ENCODE results near the gene RC3H1.
A peak's percentile ranks its signal among the peaks of the same experiment; 100 is the strongest.

Gene RC3H1

DNA sequence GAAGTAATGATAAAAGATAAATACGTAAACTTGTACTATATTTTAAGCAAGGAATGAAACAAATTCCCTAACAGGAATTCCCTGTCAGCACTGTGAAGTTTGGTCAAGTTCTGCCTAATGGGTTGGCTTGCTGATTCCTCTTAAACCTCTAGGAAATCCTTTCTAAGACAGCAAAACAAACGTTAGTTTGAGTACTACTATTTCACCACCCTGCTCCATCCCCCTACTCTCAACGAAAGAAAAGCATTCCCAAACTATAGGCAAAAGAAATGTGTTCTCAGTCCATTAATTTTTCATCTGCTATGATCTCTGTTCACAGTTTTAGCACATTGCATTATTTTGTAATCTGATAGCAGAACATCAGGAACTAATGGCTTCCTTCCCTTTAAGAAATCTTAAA is 121.2 kb downstream of the RC3H1 start:
- peaks cover 5 to 8% of the 10 kb centered on the region in 2 donors for H3K4me1 Mint-ChIP-seq

DNA sequence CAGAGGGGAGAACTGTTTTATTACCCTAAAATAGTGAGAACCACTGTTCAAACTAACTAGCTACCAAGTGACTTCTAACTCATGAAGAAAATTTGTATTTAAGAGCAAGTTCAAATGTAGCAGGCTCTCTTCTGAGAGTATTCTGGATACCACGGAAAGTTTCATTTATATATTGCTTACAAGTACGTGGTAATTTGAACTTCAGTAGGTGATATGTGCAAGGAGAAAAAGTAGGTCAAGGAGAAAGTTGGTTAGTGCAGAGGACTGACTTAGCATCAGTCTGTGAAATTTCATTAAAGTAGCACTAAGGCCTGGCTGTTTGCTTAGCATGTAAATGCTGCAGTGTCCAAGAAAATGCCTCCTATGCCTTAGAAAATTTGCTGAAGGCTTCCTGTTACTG is 121.7 kb downstream of the RC3H1 start:
- Mint-ChIP-seq H3K9me3 (no peaks in the 10 kb centered on the region), H3K4me3 (no peak overlapping the region), H3K27ac (no peak overlapping the region), H3K36me3 (peaks cover 8 to 14% of the 10 kb centered on the region in 2 donors), H3K27me3 (no peaks in the 10 kb centered on the region), H3K4me1 (peaks cover 5 to 8% of the 10 kb centered on the region in 2 donors)
- no peak for DNase-seq
- no peak for ATAC-seq (replicated peaks)

More for the DNA sequence above, 121.2 kb downstream of the RC3H1 start:
- Mint-ChIP-seq H3K36me3 (peaks cover 10 to 18% of the 10 kb centered on the region in 2 donors), H3K9me3 (no peaks in the 10 kb centered on the region), H3K27ac (no peak overlapping the region), H3K4me3 (no peak overlapping the region), H3K27me3 (no peaks in the 10 kb centered on the region)
- ATAC-seq (replicated peaks) = no peak
- DNase-seq = no peak

DNA sequence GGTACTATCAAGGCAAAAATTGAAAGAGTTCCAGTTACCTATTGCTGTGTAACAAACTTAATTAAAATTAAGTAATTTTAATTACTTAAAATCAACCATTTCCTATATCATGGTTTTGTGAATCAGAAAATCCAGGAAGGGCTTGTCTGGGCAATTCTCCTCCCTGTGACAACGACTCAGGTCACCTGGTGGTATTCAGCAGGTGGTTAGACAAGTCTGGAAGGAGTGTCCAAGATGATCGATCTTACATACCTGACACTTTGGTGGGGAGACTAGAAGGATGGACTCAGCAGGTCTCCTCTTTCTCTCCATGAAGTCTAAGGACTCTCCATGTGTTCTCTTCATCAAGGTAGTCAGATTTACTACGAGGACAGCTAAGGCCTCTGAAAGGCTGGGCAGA is 128.0 kb downstream of the RC3H1 start:
- Mint-ChIP-seq H3K9me3 (no peaks in the 10 kb centered on the region), H3K27ac (no peak overlapping the region), H3K36me3 (peaks cover 23 to 25% of the 10 kb centered on the region in 2 donors), H3K4me1 (peaks cover 0 to 4% of the 10 kb centered on the region in 2 donors), H3K4me3 (no peak overlapping the region), H3K27me3 (no peaks in the 10 kb centered on the region)
- ATAC-seq (replicated peaks) (no peak), DNase-seq (no peak)

DNA sequence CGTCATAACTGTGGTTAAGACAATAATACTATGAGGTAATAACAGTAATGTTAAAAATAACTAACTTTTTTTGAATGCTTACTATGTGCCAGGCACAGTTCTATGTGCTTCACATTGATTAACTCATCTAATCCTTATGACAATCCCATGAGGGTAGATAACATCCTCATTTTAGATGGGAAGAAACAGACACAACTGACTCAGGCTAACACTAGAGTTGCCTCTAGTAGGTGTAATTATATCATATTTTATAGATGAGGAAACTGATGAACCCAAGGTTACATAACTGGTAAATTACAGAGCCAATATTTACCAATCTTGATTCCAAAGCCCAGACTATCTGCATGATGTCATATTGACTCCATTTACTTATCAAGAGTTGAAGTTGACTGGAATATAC is 128.5 kb downstream of the RC3H1 start:
- H3K4me1 Mint-ChIP-seq = peaks cover 0 to 4% of the 10 kb centered on the region in 2 donors
- DNase-seq (no peak), ATAC-seq (replicated peaks) (no peak)
- no peaks in the 10 kb centered on the region for H3K9me3 Mint-ChIP-seq
- H3K27me3 Mint-ChIP-seq = no peaks in the 10 kb centered on the region
- peak overlapping the region; percentile 42 for H3K27ac Mint-ChIP-seq
- peaks cover 24 to 25% of the 10 kb centered on the region in 2 donors for H3K36me3 Mint-ChIP-seq
- H3K4me3 Mint-ChIP-seq = no peak overlapping the region

DNA sequence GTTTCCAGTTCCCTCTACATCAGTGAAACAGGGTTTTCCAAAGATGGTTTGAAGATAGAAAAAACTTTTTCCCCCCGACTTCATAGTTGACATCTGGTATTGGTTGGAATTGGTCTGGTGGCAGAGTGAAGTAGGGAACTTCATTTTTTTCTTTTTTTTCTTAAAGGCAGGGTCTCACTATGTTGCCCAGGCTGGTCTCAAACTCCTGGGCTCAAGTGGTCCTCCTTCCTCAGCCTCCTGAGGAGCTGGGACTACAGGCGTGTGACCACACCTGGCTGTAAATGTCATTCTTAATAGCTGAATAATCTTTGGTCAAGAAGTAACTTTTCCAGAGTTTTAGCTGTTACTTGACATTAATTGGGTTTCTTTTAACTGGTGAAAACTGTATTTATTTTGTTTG is 132.3 kb downstream of the RC3H1 start:
- Mint-ChIP-seq H3K9me3 (no peaks in the 10 kb centered on the region), H3K36me3 (peaks cover 38 to 43% of the 10 kb centered on the region in 2 donors), H3K27ac (peak overlapping the region; percentile 31), H3K4me3 (no peak overlapping the region), H3K27me3 (no peaks in the 10 kb centered on the region), H3K4me1 (peaks cover 4 to 8% of the 10 kb centered on the region in 2 donors)
- DNase-seq = no peak
- no peak for ATAC-seq (replicated peaks)

DNA sequence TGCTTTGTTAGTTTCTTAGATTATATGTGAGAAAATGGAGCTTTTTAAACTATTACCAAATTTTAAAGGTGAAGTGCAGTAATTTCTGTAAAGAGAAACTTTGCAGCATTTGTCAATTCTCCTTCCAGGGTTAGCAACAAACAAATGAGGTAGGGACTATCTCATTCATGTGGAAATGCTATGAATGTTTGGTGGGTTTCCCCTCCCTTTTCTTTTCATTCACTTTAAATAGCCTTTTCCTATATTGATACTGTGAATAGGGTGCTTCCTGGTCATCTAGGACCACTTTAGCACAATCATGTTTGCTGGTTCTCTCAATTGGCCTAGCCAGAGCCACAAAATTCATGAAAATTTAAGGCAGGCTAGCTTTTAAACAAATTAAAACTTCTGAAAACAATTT is 133.4 kb downstream of the RC3H1 start:
- Mint-ChIP-seq H3K27me3 (no peaks in the 10 kb centered on the region), H3K9me3 (no peaks in the 10 kb centered on the region), H3K4me3 (no peak overlapping the region), H3K36me3 (peaks cover 31 to 34% of the 10 kb centered on the region in 2 donors), H3K4me1 (peaks cover 2 to 8% of the 10 kb centered on the region in 2 donors), H3K27ac (no peak overlapping the region)
- ATAC-seq (replicated peaks) (no peak), DNase-seq (no peak)

DNA sequence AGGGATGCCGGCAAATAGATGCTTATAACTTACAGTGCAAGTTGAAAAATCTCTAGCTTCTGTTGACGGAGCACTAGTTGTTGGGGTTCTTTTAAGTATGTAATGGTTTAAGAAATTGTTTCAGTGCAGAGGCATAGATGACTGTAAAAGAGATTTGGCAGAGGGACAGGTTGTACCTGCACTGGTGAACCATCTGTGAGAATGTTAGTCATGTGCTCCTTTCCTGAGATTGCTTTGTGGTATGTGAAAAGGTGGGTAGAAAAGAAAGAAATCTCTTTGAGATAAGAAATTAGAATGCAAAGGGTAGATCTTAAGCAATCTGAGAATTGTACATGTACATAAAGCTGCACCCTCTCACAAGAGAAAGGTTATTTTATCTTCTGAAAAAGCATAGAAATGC is 134.5 kb downstream of the RC3H1 start:
- Mint-ChIP-seq H3K4me3 (no peak overlapping the region), H3K36me3 (peaks cover 31 to 34% of the 10 kb centered on the region in 2 donors), H3K9me3 (no peaks in the 10 kb centered on the region), H3K4me1 (peaks cover 2 to 8% of the 10 kb centered on the region in 2 donors), H3K27me3 (no peaks in the 10 kb centered on the region), H3K27ac (no peak overlapping the region)
- no peak for ATAC-seq (replicated peaks)
- no peak for DNase-seq

DNA sequence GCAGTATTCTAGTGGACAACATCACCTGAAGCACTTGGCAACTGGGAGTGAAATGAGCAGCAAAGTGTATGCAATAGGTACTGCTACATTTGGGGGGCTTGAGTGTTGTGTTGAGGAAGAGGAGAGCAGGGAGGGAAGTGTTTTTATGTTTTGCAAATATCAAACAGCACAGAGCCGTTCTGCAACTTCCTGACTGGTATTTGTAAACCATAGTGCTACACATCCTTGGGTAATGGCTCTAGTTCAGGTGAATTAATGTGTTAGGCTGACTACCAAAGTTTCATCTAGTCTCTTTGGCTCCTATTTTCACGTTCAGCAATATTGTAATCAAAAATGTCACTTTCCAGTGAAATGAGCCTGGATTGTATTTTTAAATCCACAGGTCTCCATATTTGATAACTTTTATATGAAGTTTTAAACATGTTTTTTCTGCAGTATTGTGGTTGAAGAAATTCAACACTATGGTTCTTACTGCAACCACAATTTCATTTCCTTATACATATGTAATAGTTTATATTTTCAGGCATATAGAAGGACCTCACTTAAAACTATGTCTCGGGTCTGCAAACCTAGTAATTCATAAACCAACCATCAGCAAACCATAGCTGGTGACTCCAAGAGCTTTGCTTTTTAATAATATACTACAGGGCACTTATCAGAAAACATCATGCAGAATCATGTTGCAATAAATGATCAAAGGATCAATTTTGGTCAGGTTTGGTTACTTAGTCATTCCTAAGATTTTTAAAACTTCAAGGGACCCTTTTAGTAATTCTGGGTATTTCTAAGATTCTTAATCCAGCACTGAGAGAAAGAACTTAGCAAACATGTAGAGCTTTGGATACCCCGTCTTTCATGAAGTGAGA is 135.2 kb downstream of the RC3H1 start:
- peaks cover 31 to 34% of the 10 kb centered on the region in 2 donors for H3K36me3 Mint-ChIP-seq
- peaks cover 2 to 8% of the 10 kb centered on the region in 2 donors for H3K4me1 Mint-ChIP-seq
- no peaks in the 10 kb centered on the region for H3K27me3 Mint-ChIP-seq
- ATAC-seq (replicated peaks) = no peak
- no peak for DNase-seq
- no peak overlapping the region for H3K27ac Mint-ChIP-seq
- no peak overlapping the region for H3K4me3 Mint-ChIP-seq
- no peaks in the 10 kb centered on the region for H3K9me3 Mint-ChIP-seq

DNA sequence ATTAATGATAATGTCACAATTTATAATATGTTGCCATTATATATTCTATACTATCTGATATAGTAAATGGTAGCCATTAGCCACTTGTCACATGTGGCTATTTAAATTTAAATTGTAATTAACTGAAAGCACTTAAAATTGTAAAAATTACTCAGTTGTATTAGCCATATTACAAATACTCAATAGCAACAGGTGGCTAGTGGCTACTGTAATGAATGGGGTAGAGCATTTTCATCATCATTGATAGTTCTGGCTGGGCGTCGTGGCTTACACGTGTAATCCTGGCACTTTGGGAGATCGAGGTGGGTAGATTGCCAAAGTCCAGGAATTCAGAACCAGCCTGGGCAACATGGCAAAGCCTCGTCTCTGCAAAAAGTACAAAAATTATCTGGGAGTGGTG is 137.5 kb downstream of the RC3H1 start:
- peaks cover 2 to 8% of the 10 kb centered on the region in 2 donors for H3K4me1 Mint-ChIP-seq
- no peaks in the 10 kb centered on the region for H3K27me3 Mint-ChIP-seq
- peaks cover 27 to 29% of the 10 kb centered on the region in 2 donors for H3K36me3 Mint-ChIP-seq
- no peaks in the 10 kb centered on the region for H3K9me3 Mint-ChIP-seq
- no peak for DNase-seq
- no peak for ATAC-seq (replicated peaks)
- H3K27ac Mint-ChIP-seq = no peak overlapping the region
- H3K4me3 Mint-ChIP-seq = no peak overlapping the region

Data from stimulated activated naive B cell treated with anti-CD40 and anti-IgM and Interleukin-4, amounts not matched to agents 10 μg/mL and 1 μg/mL and 100 μg/mL, for 72 hours (primary cell).